Esophagus squamous epithelium (tissue), 4 donors: ENCODE results near the gene CORO1C.

ENCODE experiments used
- CTCF ChIP-seq, 6 experiments: fragments of 450-650 bp in 4 of 6; fragments of 200-600 bp in 2 of 6; sonication (generic) in 2 of 6; IDR thresholded peaks; one replicate each; pipeline ENCODE4 v1.5.1; 2016 to 2019; ENCODE audit warnings: antibody characterized with exemption in 6 of 6, mild to moderate bottlenecking in 4 of 6, moderate library complexity in 4 of 6
- POLR2A ChIP-seq, 4 donors: fragments of 450-650 bp; IDR thresholded peaks; one replicate each; pipeline ENCODE4 v1.6.1; 2017; ENCODE audit warnings: antibody characterized with exemption in 4 of 4, mild to moderate bottlenecking in 4 of 4, moderate library complexity in 3 of 4

- no peak for TF ChIP-seq CTCF (IDR thresholded peaks at IDR 0.05)
- TF ChIP-seq POLR2A (IDR thresholded peaks at IDR 0.05): no peak
Observed at GRCh38 chr12:108721824-108722223, 9.5 kb downstream of the CORO1C start.
